ENCODE data around the gene KRT31. TPM values are rescaled to one million over a fixed set of nuclear protein-coding genes. Genes with fewer than 3 reads are reported as not detected.

KRT31 gene
- total RNA-seq, 1 donor = not detected

DNA sequence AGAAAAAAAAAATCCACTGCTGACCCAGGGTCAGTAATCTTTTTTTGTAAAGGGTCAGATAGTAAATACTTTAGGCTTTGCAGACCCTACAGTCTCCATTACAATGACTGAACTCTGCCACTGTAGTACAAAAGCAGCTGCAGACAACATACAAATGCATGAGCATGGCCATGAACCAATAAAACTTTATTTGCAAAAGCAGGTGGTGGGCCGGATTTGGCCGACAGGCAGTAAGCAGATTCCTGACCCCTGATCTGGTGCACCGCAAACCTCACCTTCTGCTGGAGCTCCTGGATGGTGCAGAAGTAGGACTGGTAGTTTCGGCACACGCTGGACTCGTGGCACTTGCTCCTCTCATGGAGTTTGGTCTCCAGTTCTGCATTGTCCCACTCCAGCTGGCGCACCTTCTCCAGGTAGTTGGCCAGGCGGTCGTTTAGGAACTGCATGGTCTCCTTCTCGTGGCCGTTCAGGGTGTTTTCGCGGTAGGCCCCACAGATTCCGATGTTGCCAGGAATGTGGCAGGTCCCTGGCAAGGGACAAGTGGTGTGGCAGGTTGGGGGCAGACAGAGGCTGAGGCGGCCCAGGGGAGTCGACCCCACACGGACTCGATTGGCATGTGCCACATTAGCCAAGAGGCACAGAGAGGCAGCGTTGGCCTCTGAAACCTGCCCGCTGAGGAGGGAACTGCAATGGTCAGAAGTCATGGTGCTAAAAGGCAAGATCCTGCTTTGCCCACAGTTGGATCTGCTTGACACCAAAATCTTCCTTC is 13.8 kb upstream of the KRT31 start:
- Histone ChIP-seq H3K27ac (ENCODE audit: low read depth, low read length) (no peak overlapping the region), H3K79me2 (ENCODE audit: insufficient read depth, low read length) (no peaks in the 10 kb centered on the region), H2AFZ (ENCODE audit: low read length) (no peak overlapping the region), H3K4me2 (ENCODE audit: insufficient read depth, low read length) (no peak overlapping the region), H3K4me1 (ENCODE audit: insufficient read depth, low read length) (peaks cover 17% of the 10 kb centered on the region), H3K27me3 (ENCODE audit: insufficient read depth, low read length) (no peaks in the 10 kb centered on the region), H3K36me3 (ENCODE audit: insufficient read depth, low read length) (no peaks in the 10 kb centered on the region), H3K4me3 (ENCODE audit: insufficient read depth, low read length) (no peak overlapping the region), H4K20me1 (ENCODE audit: insufficient read depth, low read length) (no peaks in the 10 kb centered on the region), H3K9me3 (ENCODE audit: low read depth, low read length) (no peaks in the 10 kb centered on the region)
- DNase-seq (ENCODE audit: insufficient read length, low spot score, missing footprints) = no peak
- TF ChIP-seq, protein P1, sequence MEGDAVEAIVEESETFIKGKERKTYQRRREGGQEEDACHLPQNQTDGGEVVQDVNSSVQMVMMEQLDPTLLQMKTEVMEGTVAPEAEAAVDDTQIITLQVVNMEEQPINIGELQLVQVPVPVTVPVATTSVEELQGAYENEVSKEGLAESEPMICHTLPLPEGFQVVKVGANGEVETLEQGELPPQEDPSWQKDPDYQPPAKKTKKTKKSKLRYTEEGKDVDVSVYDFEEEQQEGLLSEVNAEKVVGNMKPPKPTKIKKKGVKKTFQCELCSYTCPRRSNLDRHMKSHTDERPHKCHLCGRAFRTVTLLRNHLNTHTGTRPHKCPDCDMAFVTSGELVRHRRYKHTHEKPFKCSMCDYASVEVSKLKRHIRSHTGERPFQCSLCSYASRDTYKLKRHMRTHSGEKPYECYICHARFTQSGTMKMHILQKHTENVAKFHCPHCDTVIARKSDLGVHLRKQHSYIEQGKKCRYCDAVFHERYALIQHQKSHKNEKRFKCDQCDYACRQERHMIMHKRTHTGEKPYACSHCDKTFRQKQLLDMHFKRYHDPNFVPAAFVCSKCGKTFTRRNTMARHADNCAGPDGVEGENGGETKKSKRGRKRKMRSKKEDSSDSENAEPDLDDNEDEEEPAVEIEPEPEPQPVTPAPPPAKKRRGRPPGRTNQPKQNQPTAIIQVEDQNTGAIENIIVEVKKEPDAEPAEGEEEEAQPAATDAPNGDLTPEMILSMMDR (IDR thresholded peaks at IDR 0.05; ENCODE audit: extremely low read depth, low read depth, low read length) = no peak

GRCh38 chr17:41407226-41407625 is 9.8 kb upstream of the KRT31 start:
- Histone ChIP-seq H3K27me3 (ENCODE audit: insufficient read depth, low read length) (no peaks in the 10 kb centered on the region), H3K79me2 (ENCODE audit: insufficient read depth, low read length) (no peaks in the 10 kb centered on the region), H3K4me2 (ENCODE audit: insufficient read depth, low read length) (no peak overlapping the region), H3K9me3 (ENCODE audit: low read depth, low read length) (no peaks in the 10 kb centered on the region), H3K36me3 (ENCODE audit: insufficient read depth, low read length) (no peaks in the 10 kb centered on the region), H3K4me1 (ENCODE audit: insufficient read depth, low read length) (peaks cover 32% of the 10 kb centered on the region), H2AFZ (ENCODE audit: low read length) (no peak overlapping the region), H4K20me1 (ENCODE audit: insufficient read depth, low read length) (no peaks in the 10 kb centered on the region), H3K4me3 (ENCODE audit: insufficient read depth, low read length) (no peak overlapping the region), H3K27ac (ENCODE audit: low read depth, low read length) (no peak overlapping the region)
- TF ChIP-seq, protein P1 (IDR thresholded peaks at IDR 0.05; ENCODE audit: extremely low read depth, low read depth, low read length) = no peak
- DNase-seq (ENCODE audit: insufficient read length, low spot score, missing footprints) = no peak

GRCh38 chr17:41406205-41406604 is 8.8 kb upstream of the KRT31 start:
- Histone ChIP-seq H3K36me3 (ENCODE audit: insufficient read depth, low read length) (no peaks in the 10 kb centered on the region), H4K20me1 (ENCODE audit: insufficient read depth, low read length) (no peaks in the 10 kb centered on the region), H2AFZ (ENCODE audit: low read length) (peak overlapping the region; percentile 37), H3K79me2 (ENCODE audit: insufficient read depth, low read length) (no peaks in the 10 kb centered on the region), H3K9me3 (ENCODE audit: low read depth, low read length) (no peaks in the 10 kb centered on the region), H3K4me1 (ENCODE audit: insufficient read depth, low read length) (peaks cover 38% of the 10 kb centered on the region), H3K27me3 (ENCODE audit: insufficient read depth, low read length) (no peaks in the 10 kb centered on the region), H3K27ac (ENCODE audit: low read depth, low read length) (no peak overlapping the region), H3K4me2 (ENCODE audit: insufficient read depth, low read length) (no peak overlapping the region), H3K4me3 (ENCODE audit: insufficient read depth, low read length) (no peak overlapping the region)
- TF ChIP-seq, protein P1 (IDR thresholded peaks at IDR 0.05; ENCODE audit: extremely low read depth, low read depth, low read length) = peak; percentile 14
- no peak for DNase-seq (ENCODE audit: insufficient read length, low spot score, missing footprints)

- H3K4me2 ChIP-seq (ENCODE audit: insufficient read depth, low read length) = peak overlapping the region; percentile 50
- H3K27ac ChIP-seq (ENCODE audit: low read depth, low read length) = peak overlapping the region; percentile 92
- H3K4me1 ChIP-seq (ENCODE audit: insufficient read depth, low read length) = peaks cover 38% of the 10 kb centered on the region
- no peaks in the 10 kb centered on the region for H3K36me3 ChIP-seq (ENCODE audit: insufficient read depth, low read length)
- H3K4me3 ChIP-seq (ENCODE audit: insufficient read depth, low read length) = peak overlapping the region; percentile 21
- no peaks in the 10 kb centered on the region for H3K9me3 ChIP-seq (ENCODE audit: low read depth, low read length)
- H3K27me3 ChIP-seq (ENCODE audit: insufficient read depth, low read length) = no peaks in the 10 kb centered on the region
- H4K20me1 ChIP-seq (ENCODE audit: insufficient read depth, low read length) = no peaks in the 10 kb centered on the region
- no peaks in the 10 kb centered on the region for H3K79me2 ChIP-seq (ENCODE audit: insufficient read depth, low read length)
- TF ChIP-seq, protein P1 (IDR thresholded peaks at IDR 0.05; ENCODE audit: extremely low read depth, low read depth, low read length) = no peak
- H2AFZ ChIP-seq (ENCODE audit: low read length) = peak overlapping the region; percentile 7
- peak; percentile 96 for DNase-seq (ENCODE audit: insufficient read length, low spot score, missing footprints)
Measured at GRCh38 chr17:41404024-41404671, 6.7 kb upstream of the KRT31 start.
